Mucosa of rectum (tissue), 2 donors: ENCODE results near the gene ZC3H4.

Experiments
- H3K27ac ChIP-seq, 2 donors: one replicate each; pipeline ENCODE4 v1.7.0; 2013; ENCODE audit warnings: inconsistent platforms in 2 of 2, low read depth in 2 of 2, low read length in 2 of 2
- H3K27me3 ChIP-seq, 2 donors: one replicate each; pipeline ENCODE4 v1.7.0; 2013; ENCODE audit warnings: low read length in 2 of 2; ENCODE audit not compliant: control insufficient read depth in 2 of 2, insufficient read depth in 2 of 2
- H3K36me3 ChIP-seq, 2 donors: one replicate each; pipeline ENCODE4 v1.7.0; 2013; ENCODE audit warnings: low read length in 2 of 2; ENCODE audit not compliant: control insufficient read depth in 2 of 2, insufficient read depth in 2 of 2
- H3K4me1 ChIP-seq, 2 donors: one replicate each; pipeline ENCODE4 v1.7.0; 2013; ENCODE audit warnings: low read length in 2 of 2, mild to moderate bottlenecking in 1 of 2; ENCODE audit not compliant: control insufficient read depth in 2 of 2, insufficient read depth in 2 of 2
- H3K4me3 ChIP-seq, 2 donors: one replicate each; pipeline ENCODE4 v1.7.0; 2013; ENCODE audit warnings: low read length in 2 of 2
- H3K9ac ChIP-seq, 2 donors: one replicate each; pipeline ENCODE4 v1.7.0; 2013; ENCODE audit warnings: low read length in 2 of 2, low read depth in 1 of 2, mild to moderate bottlenecking in 1 of 2
- H3K9me3 ChIP-seq, 2 donors: one replicate each; pipeline ENCODE4 v1.7.0; 2013; ENCODE audit warnings: low read length in 2 of 2; ENCODE audit not compliant: control insufficient read depth in 2 of 2
- donor health status: healthy.
- donor health status: Normal muscosa, but diverticular disease.

ZC3H4 gene

GRCh38 chr19:47039239-47039874 lies 74.2 kb downstream of the ZC3H4 start:
- Histone ChIP-seq H3K27ac (no peak overlapping the region), H3K9ac (no peak overlapping the region), H3K27me3 (no peaks in the 10 kb centered on the region), H3K4me1 (peaks cover 5 to 10% of the 10 kb centered on the region in 2 donors), H3K4me3 (no peak overlapping the region), H3K9me3 (no peaks in the 10 kb centered on the region), H3K36me3 (no peaks in the 10 kb centered on the region)

- H3K9me3 ChIP-seq, result no peaks in the 10 kb centered on the region
- H3K4me1 ChIP-seq, result peaks cover 5 to 10% of the 10 kb centered on the region in 2 donors
- no peak overlapping the region for H3K27ac ChIP-seq
- H3K36me3 ChIP-seq, result no peaks in the 10 kb centered on the region
- no peak overlapping the region for H3K4me3 ChIP-seq
- H3K27me3 ChIP-seq, result no peaks in the 10 kb centered on the region
- H3K9ac ChIP-seq, result no peak overlapping the region
These were observed 75.8 kb downstream of the ZC3H4 start for GRCh38 chr19:47037766-47038165.

GRCh38 chr19:47036097-47036651 lies 77.4 kb downstream of the ZC3H4 start:
- Histone ChIP-seq H3K4me3 (peak overlapping the region; percentile 64 to 82), H3K27me3 (no peaks in the 10 kb centered on the region), H3K36me3 (no peaks in the 10 kb centered on the region), H3K27ac (peak overlapping the region; percentile 78 to 85), H3K9me3 (no peaks in the 10 kb centered on the region), H3K4me1 (peaks cover 5 to 10% of the 10 kb centered on the region in 2 donors), H3K9ac (peak overlapping the region; percentile 70 to 72)

- Histone ChIP-seq H3K27me3 (no peaks in the 10 kb centered on the region), H3K4me3 (peak overlapping the region; percentile 64 to 82), H3K36me3 (no peaks in the 10 kb centered on the region), H3K27ac (peak overlapping the region; percentile 78 to 85), H3K9ac (peak overlapping the region; percentile 70 to 72), H3K4me1 (peaks cover 5 to 10% of the 10 kb centered on the region in 2 donors), H3K9me3 (no peaks in the 10 kb centered on the region)
These were observed 78.2 kb downstream of the ZC3H4 start for GRCh38 chr19:47035127-47036096.

- H3K4me1 ChIP-seq, result peaks cover 5 to 10% of the 10 kb centered on the region in 2 donors
- peaks cover 5 to 10% of the 10 kb centered on the region in 2 donors for H3K27me3 ChIP-seq
These were observed 81.3 kb downstream of the ZC3H4 start for GRCh38 chr19:47032171-47032811.

GRCh38 chr19:47028195-47028601 lies 85.4 kb downstream of the ZC3H4 start:
- Histone ChIP-seq H3K27me3 (peaks cover 22 to 24% of the 10 kb centered on the region in 2 donors), H3K4me3 (no peak overlapping the region), H3K4me1 (no peaks in the 10 kb centered on the region), H3K9me3 (no peaks in the 10 kb centered on the region), H3K36me3 (no peaks in the 10 kb centered on the region), H3K27ac (no peak overlapping the region), H3K9ac (no peak overlapping the region)

More at GRCh38 chr19:47032171-47032811, 81.3 kb downstream of the ZC3H4 start:
- H3K9me3 ChIP-seq, result no peaks in the 10 kb centered on the region
- no peak overlapping the region for H3K4me3 ChIP-seq
- H3K27ac ChIP-seq, result no peak overlapping the region
- H3K9ac ChIP-seq, result no peak overlapping the region
- H3K36me3 ChIP-seq, result no peaks in the 10 kb centered on the region

GRCh38 chr19:47027586-47028088 lies 85.9 kb downstream of the ZC3H4 start:
- Histone ChIP-seq H3K27me3 (peaks cover 28 to 29% of the 10 kb centered on the region in 2 donors), H3K36me3 (no peaks in the 10 kb centered on the region), H3K9me3 (no peaks in the 10 kb centered on the region)

GRCh38 chr19:47026889-47027288 lies 86.7 kb downstream of the ZC3H4 start:
- H3K4me3 ChIP-seq, result no peak overlapping the region
- H3K9ac ChIP-seq, result no peak overlapping the region
- peaks cover 31 to 33% of the 10 kb centered on the region in 2 donors for H3K27me3 ChIP-seq
- no peaks in the 10 kb centered on the region for H3K9me3 ChIP-seq
- no peaks in the 10 kb centered on the region for H3K4me1 ChIP-seq
- H3K36me3 ChIP-seq, result no peaks in the 10 kb centered on the region
- no peak overlapping the region for H3K27ac ChIP-seq

More at GRCh38 chr19:47027586-47028088, 85.9 kb downstream of the ZC3H4 start:
- no peaks in the 10 kb centered on the region for H3K4me1 ChIP-seq
- no peak overlapping the region for H3K4me3 ChIP-seq
- no peak overlapping the region for H3K27ac ChIP-seq
- H3K9ac ChIP-seq, result no peak overlapping the region

GRCh38 chr19:47026156-47026555 lies 87.4 kb downstream of the ZC3H4 start:
- H3K4me1 ChIP-seq, result peaks cover 0 to 2% of the 10 kb centered on the region in 2 donors
- no peak overlapping the region for H3K27ac ChIP-seq
- H3K9ac ChIP-seq, result no peak overlapping the region
- H3K27me3 ChIP-seq, result peaks cover 38 to 41% of the 10 kb centered on the region in 2 donors
- no peaks in the 10 kb centered on the region for H3K36me3 ChIP-seq
- no peaks in the 10 kb centered on the region for H3K9me3 ChIP-seq
- H3K4me3 ChIP-seq, result no peak overlapping the region
